Parathyroid adenoma (tissue), 2 donors: Measurements from ENCODE around the gene TRERF1.

Source experiments
- H2AFZ ChIP-seq: fragments of 300-600 bp; sonication (generic); one replicate; pipeline ENCODE4 v1.7.0; 2017; ENCODE audit warnings: antibody characterized with exemption, mild to moderate bottlenecking
- H3K27ac ChIP-seq: fragments of 300-600 bp; sonication (generic); one replicate; pipeline ENCODE4 v1.7.0; 2017
- H3K27me3 ChIP-seq: fragments of 300-600 bp; sonication (generic); one replicate; pipeline ENCODE4 v1.7.0; 2017; ENCODE audit warnings: low read length; ENCODE audit not compliant: control insufficient read depth, insufficient read depth
- H3K36me3 ChIP-seq: fragments of 300-600 bp; sonication (generic); one replicate; pipeline ENCODE4 v1.7.0; 2017; ENCODE audit warnings: low read length; ENCODE audit not compliant: control insufficient read depth, insufficient read depth
- H3K4me1 ChIP-seq: fragments of 300-600 bp; sonication (generic); one replicate; pipeline ENCODE4 v1.7.0; 2017; ENCODE audit warnings: control low read depth
- H3K4me2 ChIP-seq: fragments of 300-600 bp; sonication (generic); one replicate; pipeline ENCODE4 v1.7.0; 2017; ENCODE audit warnings: low read length
- H3K4me3 ChIP-seq: fragments of 300-600 bp; sonication (generic); one replicate; pipeline ENCODE4 v1.7.0; 2017; ENCODE audit warnings: low read depth, low read length
- H3K79me2 ChIP-seq: fragments of 300-600 bp; sonication (generic); one replicate; pipeline ENCODE4 v1.7.0; 2017; ENCODE audit warnings: control low read depth
- H3K9ac ChIP-seq: fragments of 300-600 bp; sonication (generic); one replicate; pipeline ENCODE4 v1.7.0; 2017; ENCODE audit warnings: mild to moderate bottlenecking
- H3K9me3 ChIP-seq: fragments of 300-600 bp; sonication (generic); one replicate; pipeline ENCODE4 v1.7.0; 2017; ENCODE audit warnings: low read length; ENCODE audit not compliant: control insufficient read depth
- TF ChIP-seq, protein P1 (sequence below): fragments of 300-600 bp; sonication (generic); IDR thresholded peaks from one replicate; pipeline ENCODE4 v1.7.0; 2017; ENCODE audit warnings: antibody characterized with exemption, mild to moderate bottlenecking
- donor health status: primary hyperparathyroidism.

TRERF1 gene

DNA sequence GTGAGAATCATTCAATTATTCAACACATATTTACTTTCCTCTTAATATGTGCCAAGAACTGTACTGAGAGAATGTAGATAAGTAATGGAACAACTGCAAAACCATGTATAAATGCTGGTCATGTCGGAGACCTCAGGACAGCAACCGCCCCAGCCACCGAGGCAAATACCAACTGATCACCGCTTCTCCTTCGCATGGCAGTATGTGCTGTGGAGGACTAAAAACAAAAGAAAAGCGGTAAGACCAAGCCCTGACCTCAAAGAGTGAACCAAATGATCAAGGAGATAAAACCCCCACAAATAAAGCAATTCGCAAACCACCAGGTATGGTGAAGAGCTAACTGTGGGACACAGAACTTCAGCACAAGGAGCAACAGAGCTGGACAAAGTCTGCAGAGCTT lies 104.3 kb downstream of the TRERF1 start:
- Histone ChIP-seq H3K4me2 (no peak overlapping the region), H3K9me3 (no peaks in the 10 kb centered on the region), H3K36me3 (no peaks in the 10 kb centered on the region), H3K27ac (no peak overlapping the region), H3K4me1 (no peaks in the 10 kb centered on the region), H3K9ac (no peak overlapping the region), H3K27me3 (no peaks in the 10 kb centered on the region), H3K79me2 (peaks cover 16% of the 10 kb centered on the region), H2AFZ (no peak overlapping the region), H3K4me3 (no peak overlapping the region)
- TF ChIP-seq, protein P1, sequence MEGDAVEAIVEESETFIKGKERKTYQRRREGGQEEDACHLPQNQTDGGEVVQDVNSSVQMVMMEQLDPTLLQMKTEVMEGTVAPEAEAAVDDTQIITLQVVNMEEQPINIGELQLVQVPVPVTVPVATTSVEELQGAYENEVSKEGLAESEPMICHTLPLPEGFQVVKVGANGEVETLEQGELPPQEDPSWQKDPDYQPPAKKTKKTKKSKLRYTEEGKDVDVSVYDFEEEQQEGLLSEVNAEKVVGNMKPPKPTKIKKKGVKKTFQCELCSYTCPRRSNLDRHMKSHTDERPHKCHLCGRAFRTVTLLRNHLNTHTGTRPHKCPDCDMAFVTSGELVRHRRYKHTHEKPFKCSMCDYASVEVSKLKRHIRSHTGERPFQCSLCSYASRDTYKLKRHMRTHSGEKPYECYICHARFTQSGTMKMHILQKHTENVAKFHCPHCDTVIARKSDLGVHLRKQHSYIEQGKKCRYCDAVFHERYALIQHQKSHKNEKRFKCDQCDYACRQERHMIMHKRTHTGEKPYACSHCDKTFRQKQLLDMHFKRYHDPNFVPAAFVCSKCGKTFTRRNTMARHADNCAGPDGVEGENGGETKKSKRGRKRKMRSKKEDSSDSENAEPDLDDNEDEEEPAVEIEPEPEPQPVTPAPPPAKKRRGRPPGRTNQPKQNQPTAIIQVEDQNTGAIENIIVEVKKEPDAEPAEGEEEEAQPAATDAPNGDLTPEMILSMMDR: no peak

DNA sequence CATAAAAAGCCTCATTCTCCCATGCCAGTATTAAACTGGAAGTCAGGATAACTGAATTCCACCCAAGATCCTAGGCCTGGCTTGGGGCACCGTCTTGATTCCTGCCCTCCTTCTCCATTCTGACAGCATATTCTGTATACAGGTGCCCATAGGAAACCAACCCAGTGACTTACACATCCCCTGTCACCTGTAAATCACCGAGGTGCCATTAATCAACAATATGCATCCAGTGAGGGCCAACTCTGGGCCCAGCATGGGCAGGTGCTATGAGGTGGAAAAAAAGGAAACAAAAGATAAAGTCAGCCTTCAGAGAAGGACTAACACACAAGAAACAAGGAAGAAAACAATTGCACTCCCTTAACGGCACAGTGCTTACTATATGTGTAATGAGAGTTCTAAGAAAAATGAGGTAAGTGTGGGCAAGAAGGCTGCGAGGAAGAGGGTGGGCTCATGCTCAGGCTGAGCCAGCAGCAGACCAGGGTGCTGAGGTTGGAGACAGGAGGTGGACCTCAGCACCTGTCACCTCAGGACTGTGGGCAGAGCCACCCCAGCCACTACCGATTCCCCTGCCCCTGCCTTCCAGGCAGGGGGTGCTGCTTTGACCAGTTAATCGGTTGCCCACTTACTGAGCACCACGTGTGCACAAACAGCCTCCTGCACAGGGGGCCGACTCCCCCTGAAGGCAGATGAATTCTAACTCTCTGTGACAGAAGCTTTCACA lies 105.9 kb downstream of the TRERF1 start:
- no peaks in the 10 kb centered on the region for H3K27me3 ChIP-seq
- H3K36me3 ChIP-seq: no peaks in the 10 kb centered on the region
- TF ChIP-seq, protein P1: no peak
- H3K4me3 ChIP-seq: no peak overlapping the region
- H3K27ac ChIP-seq: no peak overlapping the region
- peaks cover 18% of the 10 kb centered on the region for H3K79me2 ChIP-seq
- H3K9ac ChIP-seq: no peak overlapping the region
- no peaks in the 10 kb centered on the region for H3K9me3 ChIP-seq
- no peaks in the 10 kb centered on the region for H3K4me1 ChIP-seq
- no peak overlapping the region for H2AFZ ChIP-seq
- H3K4me2 ChIP-seq: no peak overlapping the region

DNA sequence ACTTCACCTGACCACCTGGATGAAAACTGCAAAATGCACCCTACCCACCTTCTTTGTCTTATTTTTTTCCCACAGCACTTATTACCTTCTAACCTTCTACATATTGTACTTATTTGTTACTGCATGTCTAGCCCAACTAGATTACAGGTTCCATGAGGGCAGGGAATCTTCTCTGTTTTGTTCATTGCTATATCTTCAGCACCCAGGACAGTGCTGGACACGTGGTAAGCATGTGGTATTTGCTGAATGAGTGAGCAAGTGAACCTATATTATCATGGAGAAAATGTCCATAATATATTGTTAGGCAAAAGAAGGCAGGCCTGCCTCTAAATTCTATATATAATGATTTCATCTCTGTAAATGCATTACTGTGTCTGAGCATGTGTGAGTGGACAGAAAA lies 107.0 kb downstream of the TRERF1 start:
- TF ChIP-seq, protein P1: no peak
- Histone ChIP-seq H3K36me3 (no peaks in the 10 kb centered on the region), H2AFZ (no peak overlapping the region), H3K9me3 (no peaks in the 10 kb centered on the region), H3K27me3 (no peaks in the 10 kb centered on the region), H3K4me3 (no peak overlapping the region), H3K27ac (no peak overlapping the region), H3K79me2 (peaks cover 18% of the 10 kb centered on the region), H3K4me1 (no peaks in the 10 kb centered on the region), H3K9ac (no peak overlapping the region), H3K4me2 (no peak overlapping the region)

DNA sequence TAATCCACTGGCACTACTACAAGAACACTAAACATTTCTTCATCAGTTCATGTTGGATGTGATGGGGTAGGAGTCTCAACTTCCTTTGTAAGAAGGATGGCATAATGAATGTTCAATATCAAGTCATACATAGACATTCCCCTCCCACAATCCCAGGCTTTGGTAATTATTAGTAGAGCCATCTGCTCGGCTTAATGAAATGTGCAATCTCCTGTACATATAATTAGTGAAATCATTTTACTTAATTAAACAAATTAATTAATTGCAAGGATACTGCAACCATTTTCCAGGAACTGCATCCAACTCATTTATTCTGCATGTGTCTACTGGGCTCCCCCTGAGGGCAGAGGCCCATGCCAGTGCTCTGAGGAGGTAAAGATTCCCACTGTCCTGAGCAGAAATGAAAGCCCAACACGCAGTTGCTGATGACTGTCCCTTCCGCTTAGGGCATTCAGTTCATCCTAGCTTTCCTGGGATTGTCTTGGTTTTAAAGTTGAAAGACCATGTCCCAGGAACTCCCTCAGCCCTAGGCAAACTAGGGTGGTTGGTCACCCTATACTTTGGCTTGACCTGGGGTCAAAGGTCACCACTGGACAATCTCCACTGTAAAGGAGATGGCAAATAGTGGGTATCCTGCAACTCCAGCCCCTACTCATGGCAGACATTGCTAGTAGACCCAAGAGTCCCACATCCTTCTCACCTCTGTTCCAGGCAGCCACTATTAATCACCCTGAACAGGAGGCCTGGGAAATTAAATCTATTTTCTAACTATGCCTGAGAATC lies 109.8 kb downstream of the TRERF1 start:
- H3K4me2 ChIP-seq: no peak overlapping the region
- no peaks in the 10 kb centered on the region for H3K27me3 ChIP-seq
- no peak overlapping the region for H3K4me3 ChIP-seq
- no peak overlapping the region for H3K27ac ChIP-seq
- H3K4me1 ChIP-seq: no peaks in the 10 kb centered on the region
- no peak overlapping the region for H3K9ac ChIP-seq
- H3K9me3 ChIP-seq: no peaks in the 10 kb centered on the region
- TF ChIP-seq, protein P1: no peak
- no peaks in the 10 kb centered on the region for H3K36me3 ChIP-seq
- H2AFZ ChIP-seq: no peak overlapping the region
- H3K79me2 ChIP-seq: peaks cover 15% of the 10 kb centered on the region
